GM12892 (cell line): ENCODE data around the gene KCNC1.

Source experiments
- POLR2A ChIP-seq: IDR thresholded peaks from 2 replicates; pipeline ENCODE4 v1.6.1; 2011; ENCODE audit warnings: low read depth, low read length, control low read depth
- POLR2AphosphoS5 ChIP-seq: IDR thresholded peaks from 2 replicates; pipeline ENCODE4 v1.6.1; 2011; ENCODE audit warnings: low read depth, low read length, control low read depth

DNA sequence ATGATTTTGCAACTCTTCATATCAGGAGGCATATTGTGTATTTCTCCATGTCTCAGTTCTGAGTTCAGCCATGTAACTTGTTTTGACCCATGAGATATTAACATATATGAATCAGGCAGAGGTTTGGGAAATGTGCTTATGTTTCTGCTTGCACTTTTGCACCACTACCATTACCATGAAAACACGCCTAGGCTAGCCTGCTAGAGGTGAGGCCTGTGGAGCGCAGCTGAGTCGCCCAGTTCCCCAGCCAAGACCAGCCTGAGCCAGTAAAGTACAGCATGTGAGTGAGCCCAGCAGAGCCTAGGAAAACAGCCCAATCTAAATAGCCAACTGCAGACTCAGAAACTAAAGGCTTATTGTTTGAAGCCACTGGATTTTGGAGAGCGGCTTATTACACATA, 33.6 kb upstream of the KCNC1 start:
- no peak for TF ChIP-seq POLR2AphosphoS5
- no peak for TF ChIP-seq POLR2A
